Neutrophil (primary cell): ENCODE results near the gene ATXN1.

Source experiments
- H3K27ac ChIP-seq: fragments of 200-600 bp; sonication (generic); 2 replicates; pipeline ENCODE4 v1.5.1; 2016; ENCODE audit warnings: mild to moderate bottlenecking, moderate library complexity
- H3K27me3 ChIP-seq: fragments of 200-600 bp; sonication (generic); 2 replicates; pipeline ENCODE4 v1.6.0; 2016; ENCODE audit warnings: mild to moderate bottlenecking
- H3K36me3 ChIP-seq: fragments of 200-600 bp; sonication (generic); 2 replicates; pipeline ENCODE4 v1.5.1; 2017
- H3K4me1 ChIP-seq, 2 experiments: fragments of 200-600 bp in 1 of 2; sonication (generic) in 1 of 2; 1 replicate in 1 of 2; 2 replicates in 1 of 2; pipeline versions ENCODE4 v1.5.1 to v1.6.1; 2013 to 2016; ENCODE audit warnings: low read depth in 1 of 2, low read length in 1 of 2, mild to moderate bottlenecking in 1 of 2, moderate library complexity in 1 of 2; ENCODE audit not compliant: control insufficient read depth in 1 of 2, insufficient read depth in 1 of 2
- H3K4me3 ChIP-seq, 2 experiments: fragments of 200-600 bp in 1 of 2; sonication (generic) in 1 of 2; 1 replicate in 1 of 2; 2 replicates in 1 of 2; pipeline ENCODE4 v1.5.1; 2013 to 2016; ENCODE audit warnings: low read depth in 1 of 2, low read length in 1 of 2, mild to moderate bottlenecking in 1 of 2, moderate library complexity in 1 of 2
- H3K9me3 ChIP-seq: fragments of 200-600 bp; sonication (generic); 2 replicates; pipeline ENCODE4 v1.5.1; 2016
- CTCF ChIP-seq: fragments of 200-600 bp; sonication (generic); IDR thresholded peaks from 2 replicates; pipeline ENCODE4 v1.5.1; 2016; ENCODE audit warnings: antibody characterized with exemption

The ATXN1 gene

GRCh38 chr6:16674801-16675392, 86.4 kb downstream of the ATXN1 start:
- H3K27ac ChIP-seq, result peak overlapping the region; percentile 32

GRCh38 chr6:16673011-16673797, 88.1 kb downstream of the ATXN1 start:
- Histone ChIP-seq H3K27me3 (no peaks in the 10 kb centered on the region), H3K4me1 (peaks cover 55 to 56% of the 10 kb centered on the region in 2 experiments), H3K9me3 (no peaks in the 10 kb centered on the region), H3K27ac (peak overlapping the region; percentile 51), H3K4me3 (no peak overlapping the region), H3K36me3 (no peaks in the 10 kb centered on the region)
- TF ChIP-seq CTCF, result no peak

More at GRCh38 chr6:16674801-16675392, 86.4 kb downstream of the ATXN1 start:
- Histone ChIP-seq H3K9me3 (no peaks in the 10 kb centered on the region), H3K4me3 (no peak overlapping the region), H3K27me3 (no peaks in the 10 kb centered on the region), H3K4me1 (peaks cover 46 to 47% of the 10 kb centered on the region in 2 experiments), H3K36me3 (no peaks in the 10 kb centered on the region)
- no peak for TF ChIP-seq CTCF

GRCh38 chr6:16671302-16672289, 89.7 kb downstream of the ATXN1 start:
- peak overlapping the region; percentile 76 for H3K27ac ChIP-seq
- no peaks in the 10 kb centered on the region for H3K27me3 ChIP-seq
- H3K4me3 ChIP-seq, result peak overlapping the region in 1 of 2 experiments; percentile 1

GRCh38 chr6:16670617-16671051, 90.6 kb downstream of the ATXN1 start:
- TF ChIP-seq CTCF, result no peak
- Histone ChIP-seq H3K27me3 (no peaks in the 10 kb centered on the region), H3K36me3 (no peaks in the 10 kb centered on the region), H3K4me3 (no peak overlapping the region), H3K4me1 (peaks cover 62 to 69% of the 10 kb centered on the region in 2 experiments), H3K9me3 (no peaks in the 10 kb centered on the region), H3K27ac (peak overlapping the region; percentile 76)

More at GRCh38 chr6:16671302-16672289, 89.7 kb downstream of the ATXN1 start:
- TF ChIP-seq CTCF, result no peak
- Histone ChIP-seq H3K36me3 (no peaks in the 10 kb centered on the region), H3K4me1 (peaks cover 62 to 69% of the 10 kb centered on the region in 2 experiments), H3K9me3 (no peaks in the 10 kb centered on the region)

- Histone ChIP-seq H3K9me3 (no peaks in the 10 kb centered on the region), H3K4me1 (peaks cover 62 to 71% of the 10 kb centered on the region in 2 experiments), H3K4me3 (peak overlapping the region in 1 of 2 experiments; percentile 16), H3K27me3 (no peaks in the 10 kb centered on the region), H3K27ac (peak overlapping the region; percentile 76), H3K36me3 (no peaks in the 10 kb centered on the region)
- no peak for TF ChIP-seq CTCF
Measured at GRCh38 chr6:16670183-16670582, 91.1 kb downstream of the ATXN1 start.
